NCI-H146 treated with DMSO at 0.1 percent for 48 hours (cell line): Measurements from ENCODE around the gene CSN2.
"Not testable (repeated sequence)": the region's sequence is repeated elsewhere in the genome, so short reads cannot be mapped to it uniquely, and the experiment has no call there.

Experiments used
- DNase-seq: peaks from one replicate; lab custom pipeline; 2025; ENCODE audit not compliant: unreplicated experiment; lab: John Stamatoyannopoulos, UW

The CSN2 gene

DNA sequence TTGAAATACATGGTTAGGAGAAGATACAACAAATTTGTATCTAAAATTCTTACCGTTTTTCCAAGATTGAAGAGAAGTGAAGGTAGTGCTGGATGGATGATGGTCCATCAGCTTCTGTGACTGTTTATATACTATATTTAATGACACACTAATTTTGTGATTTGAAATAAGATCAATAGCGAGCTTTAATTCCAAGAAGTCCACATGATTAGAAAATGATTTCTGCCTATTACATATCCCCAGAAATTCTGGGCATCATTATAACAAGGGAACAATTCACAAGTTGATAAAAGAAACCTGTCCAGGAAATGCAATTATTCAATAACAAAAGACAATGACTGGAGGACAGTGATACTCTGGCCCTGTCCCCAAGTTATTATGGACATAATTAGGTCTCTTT lies at the start of gene CSN2:
CSN2 (minus strand) TSS at position 101 of the 400 bp plus-strand sequence. CDS start 4,733 bp downstream, outside the sequence.
- DNase-seq = no peak

DNA sequence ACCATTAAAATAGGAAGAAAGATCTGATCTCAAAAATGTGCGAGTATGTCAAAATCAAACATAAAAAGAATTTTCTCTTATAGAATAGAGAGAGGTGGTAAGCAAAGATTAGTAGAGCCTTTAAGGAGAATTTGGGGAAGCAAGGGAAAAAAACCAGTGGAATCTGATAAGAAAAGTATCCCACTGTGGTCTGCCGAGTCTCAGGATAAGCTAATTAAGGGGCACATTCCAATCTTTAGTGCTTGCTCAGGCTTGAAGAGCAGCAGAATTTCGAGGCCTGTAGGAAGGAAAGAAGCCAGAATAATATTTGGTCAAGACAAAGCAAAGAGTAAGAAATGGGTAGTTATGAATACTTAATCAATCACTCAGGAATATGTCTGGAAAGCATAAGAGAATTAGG lies 43.2 kb upstream of the CSN2 start:
- no peak for DNase-seq

- no peak for DNase-seq
Measured at GRCh38 chr4:70002507-70002906, 37.0 kb upstream of the CSN2 start.

- no peak for DNase-seq
Measured at GRCh38 chr4:70000711-70001110, 35.2 kb upstream of the CSN2 start.

GRCh38 chr4:69999420-69999819 lies 33.9 kb upstream of the CSN2 start:
- DNase-seq = no peak

DNA sequence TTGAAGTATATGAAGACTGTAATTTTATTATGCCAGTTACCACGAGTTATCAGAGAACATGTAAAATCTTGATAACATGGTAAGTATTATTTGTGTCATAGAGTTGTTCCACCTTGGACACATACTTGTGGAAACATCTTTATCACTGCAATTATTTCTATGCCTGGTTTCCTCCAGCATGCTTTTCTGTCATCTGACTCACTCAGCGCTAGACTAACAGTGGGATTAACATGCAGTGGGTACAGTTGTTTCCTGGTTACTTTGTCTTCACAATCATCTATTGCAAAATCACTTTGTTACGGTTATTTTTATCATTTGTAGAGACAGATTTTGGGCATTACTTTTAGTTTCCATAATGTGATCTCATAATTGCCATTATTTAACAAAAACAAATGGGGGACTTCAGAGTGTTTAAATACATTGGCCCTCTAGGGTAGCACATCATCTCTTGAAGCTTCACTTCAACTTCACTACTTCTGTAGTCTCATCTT lies 30.0 kb upstream of the CSN2 start, which contains the start of gene STATH:
STATH (plus strand) TSS at position 441 of the 491 bp plus-strand sequence. CDS start 2,472 bp downstream, outside the sequence.
- no peak for DNase-seq

- DNase-seq = no peak
Measured at GRCh38 chr4:69994782-69995181, 29.3 kb upstream of the CSN2 start.

- no peak for DNase-seq
Measured at GRCh38 chr4:69991016-69991415, 25.5 kb upstream of the CSN2 start.

GRCh38 chr4:69986663-69987062 lies 21.1 kb upstream of the CSN2 start:
- no peak for DNase-seq

- DNase-seq = no peak
Measured at GRCh38 chr4:69984030-69984443, 18.5 kb upstream of the CSN2 start.

DNA sequence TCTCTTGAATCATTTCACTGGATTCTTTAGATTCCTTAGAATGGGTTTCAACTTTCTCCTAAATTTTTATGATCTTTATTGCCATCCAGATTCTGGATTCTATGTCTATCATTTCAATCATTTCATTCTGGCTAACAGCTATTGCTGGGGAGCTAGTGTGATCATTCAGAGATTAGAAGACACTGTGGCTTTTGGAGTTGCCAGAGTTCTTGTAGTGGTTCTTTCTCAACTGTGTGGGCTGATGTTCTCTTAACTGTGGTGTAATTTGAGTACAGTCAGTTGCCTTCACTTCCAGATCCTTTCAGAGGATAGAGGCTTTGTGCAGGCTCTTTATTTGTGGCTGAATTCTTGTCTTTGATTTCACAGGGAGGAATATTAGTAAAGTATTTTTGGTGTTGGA lies 12.1 kb upstream of the CSN2 start:
- DNase-seq = no peak

DNA sequence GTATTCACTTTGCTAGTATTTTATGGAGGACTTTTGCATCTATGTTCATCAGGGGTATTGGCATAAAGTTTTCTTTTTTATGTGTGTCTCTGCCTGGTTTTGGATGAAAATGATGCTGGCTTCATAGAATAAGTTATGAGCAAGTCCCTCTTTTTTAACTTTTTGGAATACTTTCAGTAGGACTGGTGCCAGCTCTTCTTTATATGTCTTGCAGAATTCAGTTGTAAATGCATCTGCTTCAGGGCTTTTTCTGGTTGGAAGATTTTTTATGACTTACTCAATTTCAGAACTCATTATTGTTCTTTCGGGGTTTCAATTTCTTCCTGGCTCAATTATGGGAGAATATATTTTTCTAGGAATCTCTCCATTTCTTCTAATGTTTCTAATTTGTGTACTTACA lies 9.1 kb upstream of the CSN2 start:
- DNase-seq = no peak

DNA sequence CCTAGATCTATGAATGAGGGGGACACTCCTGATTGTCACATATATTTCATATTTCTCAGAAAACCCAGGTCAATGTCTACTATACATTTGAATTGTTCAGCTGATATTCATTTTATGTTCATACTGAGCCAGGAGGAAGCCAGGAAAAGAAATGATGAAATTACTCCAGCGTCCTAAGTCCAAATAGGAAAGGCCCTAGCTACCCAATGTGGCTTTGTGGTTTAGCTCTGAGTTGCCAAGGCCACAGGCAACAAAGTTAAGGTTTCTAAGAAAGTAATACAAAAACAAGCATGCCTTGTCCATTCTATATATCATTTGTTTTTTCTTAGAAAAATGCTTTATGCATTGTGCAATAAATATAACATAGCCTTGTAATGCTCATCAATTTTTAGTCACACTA lies 4.5 kb upstream of the CSN2 start:
- no peak for DNase-seq

- no peak for DNase-seq
Measured at GRCh38 chr4:69957209-69957608, 8.3 kb downstream of the CSN2 start.

DNA sequence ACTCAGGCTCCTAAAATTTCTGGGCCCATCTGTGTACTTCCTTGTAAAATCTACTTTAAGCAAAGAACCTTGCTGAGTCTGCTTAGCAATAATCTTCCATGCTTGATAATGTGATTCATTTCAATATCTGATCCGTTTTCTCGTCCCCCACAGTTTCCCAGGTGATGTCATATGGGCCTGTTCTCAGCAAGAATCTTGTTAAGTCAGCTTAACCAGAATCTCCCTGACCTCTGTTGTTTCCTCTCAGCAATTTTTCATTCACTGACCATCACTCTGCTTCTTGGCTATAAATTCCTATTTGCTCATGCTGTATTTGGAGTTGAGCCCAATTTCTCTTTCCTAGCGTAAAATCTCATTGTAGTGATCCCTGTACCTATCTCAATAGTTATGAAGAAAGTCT lies 13.9 kb downstream of the CSN2 start:
- no peak for DNase-seq

DNA sequence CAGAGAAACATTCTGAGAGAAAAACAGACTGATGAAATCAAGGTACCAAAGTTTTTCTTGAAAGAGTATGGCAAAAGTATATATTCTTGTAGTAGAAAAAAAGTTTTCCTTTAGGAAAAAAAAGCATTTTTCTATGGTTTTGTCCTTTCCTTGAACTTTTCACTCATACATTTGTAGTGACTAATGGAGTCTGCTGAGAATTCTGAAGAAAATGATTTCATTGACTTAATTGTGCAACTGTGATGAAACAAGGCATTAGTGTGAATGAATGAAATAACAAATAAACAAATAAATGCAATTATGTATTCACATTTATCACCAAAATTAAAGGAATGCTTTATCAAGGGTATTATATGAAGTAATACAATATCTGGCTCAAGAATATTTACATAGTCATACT lies 29.0 kb downstream of the CSN2 start:
- no peak for DNase-seq

DNA sequence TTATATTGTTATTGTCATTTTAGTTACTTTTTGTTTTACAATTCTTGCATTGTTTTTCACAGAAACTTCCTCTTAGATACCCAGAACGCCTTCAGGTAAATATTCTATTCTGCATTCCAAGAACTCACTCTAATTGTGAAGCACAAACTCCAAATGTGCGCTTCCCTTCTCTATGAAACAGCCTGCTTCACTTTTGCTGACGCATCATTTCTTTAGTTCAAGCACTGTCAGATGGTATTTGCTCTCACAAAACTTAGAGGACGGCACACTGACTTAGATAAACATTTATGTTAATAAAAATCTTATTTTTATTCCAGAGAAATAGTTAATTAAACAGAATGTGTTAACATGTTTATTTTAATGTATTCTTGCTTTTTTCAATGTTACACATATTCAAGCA lies 31.4 kb downstream of the CSN2 start:
- DNase-seq = no peak

DNA sequence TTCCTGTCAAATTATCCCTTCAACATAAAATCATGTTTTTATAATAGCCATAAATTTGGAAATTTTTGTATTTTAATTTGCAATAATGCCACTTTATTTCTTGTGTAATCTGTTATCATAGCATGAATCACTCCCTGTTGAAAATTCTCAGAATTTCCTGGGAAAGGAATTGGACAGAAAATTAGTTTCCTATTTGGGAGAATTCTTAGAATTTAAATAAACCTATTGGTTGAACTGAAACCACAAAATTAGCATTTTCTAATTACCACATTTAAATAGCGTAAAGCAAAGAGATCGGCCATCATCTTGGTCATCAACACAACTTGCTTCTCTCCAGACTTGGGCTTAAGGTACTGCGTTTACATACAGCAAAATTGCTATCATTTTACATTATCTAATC lies 34.8 kb downstream of the CSN2 start, which contains the start of gene CSN1S1:
CSN1S1 (plus strand) TSS at position 301 of the 400 bp plus-strand sequence. CDS start 1,488 bp downstream, outside the sequence.
- DNase-seq = no peak

DNA sequence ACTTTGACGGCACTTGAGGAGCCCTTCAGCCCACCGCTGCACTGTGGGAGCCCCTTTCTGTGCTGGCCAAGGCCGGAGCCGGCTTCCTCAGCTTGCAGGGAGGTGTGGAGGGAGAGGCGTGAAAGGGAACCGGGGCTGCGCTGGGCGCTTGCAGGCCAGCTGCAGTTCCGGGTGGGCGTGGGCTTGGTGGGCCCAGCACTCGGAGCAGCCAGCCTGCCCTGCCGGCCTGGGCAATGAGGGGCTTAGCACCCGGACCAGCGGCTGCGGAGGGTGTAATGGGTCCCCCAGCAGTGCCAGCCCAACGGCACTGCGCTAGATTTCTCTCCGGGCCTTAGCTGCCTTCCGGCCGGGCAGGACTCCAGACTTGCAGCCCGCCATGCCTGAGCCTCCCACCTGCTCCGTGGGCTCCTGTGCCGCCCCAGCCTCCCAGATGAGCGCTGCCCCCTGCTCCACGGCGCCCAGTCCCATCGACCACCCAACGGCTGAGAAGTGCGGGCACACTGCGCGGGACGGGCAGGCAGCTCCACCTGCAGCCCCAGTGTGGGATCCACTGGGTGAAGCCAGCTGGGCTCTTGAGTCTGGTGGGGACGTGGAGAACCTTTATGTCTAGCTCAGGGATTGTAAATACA lies 41.6 kb downstream of the CSN2 start:
- DNase-seq = not testable (repeated sequence)

DNA sequence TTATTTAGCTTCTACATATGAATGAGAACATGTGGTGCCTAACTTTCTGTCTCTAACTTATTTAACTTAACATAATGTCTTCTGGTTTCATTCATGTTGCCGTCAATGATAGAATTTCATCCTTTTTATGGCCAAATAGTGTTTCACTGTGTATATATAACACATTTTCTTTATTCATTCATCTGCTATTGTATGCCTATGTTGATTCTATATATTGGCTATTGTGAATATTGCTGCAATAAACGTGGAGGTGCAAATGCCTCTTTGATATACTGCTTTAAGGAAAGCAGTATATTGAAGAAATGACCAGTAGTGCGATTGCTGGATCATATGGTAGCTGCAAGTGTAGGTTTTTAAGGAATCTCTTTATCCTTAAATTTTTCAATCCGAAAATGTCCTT lies 44.7 kb downstream of the CSN2 start:
- DNase-seq = no peak

DNA sequence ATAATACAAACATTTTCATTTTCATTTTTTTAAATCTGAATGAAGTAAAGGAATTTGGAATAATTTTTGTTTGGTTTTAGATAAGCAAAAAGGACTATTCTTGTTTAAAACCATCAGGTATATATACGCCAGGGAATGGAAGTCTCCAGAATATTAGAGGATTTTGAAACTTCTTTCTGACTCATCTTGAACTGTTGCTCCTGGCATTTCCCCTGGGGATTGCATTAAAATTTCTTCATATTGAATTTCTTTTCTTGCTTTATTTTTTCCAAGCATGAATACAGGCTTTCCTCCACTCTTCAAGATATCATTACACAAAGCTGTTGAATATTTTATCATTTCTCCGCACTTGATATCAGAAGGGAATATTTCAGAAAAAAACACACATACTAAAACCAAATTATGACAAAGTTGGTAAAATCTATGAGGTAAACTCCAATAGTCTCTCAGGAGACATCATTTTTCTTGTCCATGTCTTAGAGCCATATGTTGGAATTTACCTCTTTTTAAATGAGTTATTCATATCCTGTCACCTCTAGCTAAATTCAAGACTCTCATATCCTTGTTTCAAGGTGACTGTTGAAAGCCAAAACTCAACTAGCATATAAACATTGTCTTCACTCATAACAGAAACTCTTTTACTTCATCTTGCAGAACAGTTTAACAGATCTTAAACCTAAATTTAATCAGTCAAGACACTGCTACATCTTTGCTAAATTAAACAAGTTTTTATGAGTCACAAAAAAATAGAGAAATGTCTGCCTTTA lies 55.3 kb downstream of the CSN2 start:
- no peak for DNase-seq

DNA sequence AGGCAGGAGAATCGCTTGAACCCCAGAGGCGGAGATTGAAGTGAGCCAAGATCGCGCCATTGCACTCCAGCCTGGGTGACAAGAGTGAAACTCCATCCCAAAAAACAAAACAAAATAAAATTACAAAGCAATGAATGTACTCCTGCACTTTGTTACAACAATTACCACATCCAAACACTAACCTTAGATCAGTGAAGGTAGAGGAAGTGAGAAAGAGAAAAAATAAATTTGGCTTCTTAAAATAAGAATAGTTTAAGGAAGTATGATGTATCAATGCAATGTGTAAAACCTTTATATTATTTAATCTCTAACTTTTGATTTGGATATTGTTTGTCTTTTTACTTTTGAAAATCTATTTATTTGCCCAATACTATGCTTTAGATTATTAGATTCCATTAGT lies 56.3 kb downstream of the CSN2 start:
- no peak for DNase-seq
